ENCODE results near the gene HOXA6. TPM values are rescaled to one million over a fixed set of nuclear protein-coding genes. Genes with fewer than 3 reads are reported as not detected.
A peak's percentile ranks its signal among the peaks of the same experiment; 100 is the strongest.

The HOXA6 gene
- total RNA-seq, 4 donors from 2014 or later = 0.26 to 1.3 TPM; not detected in 2

- H3K27ac ChIP-seq = peak overlapping the region in 2 of 4 donors; percentile 44 to 47
- no peaks in the 10 kb centered on the region for H3K9me3 ChIP-seq
- no peaks in the 10 kb centered on the region for H3K36me3 ChIP-seq
- H3K4me3 ChIP-seq = peak overlapping the region; percentile 43 to 71 (median 56)
- DNase-seq = peak; percentile 62
- 10 to 13% methylated on average over 2 to 14 of the region's 54 CpGs for WGBS, 2 donors
- intact Hi-C loops (cut with DNase I) = loop anchor here (10.0 kb wide), 1 partner anchor 1306 kb away; no protein-coding TSS in a partner anchor
- H3K27me3 ChIP-seq = peaks cover 23 to 99% (median 65%) of the 10 kb centered on the region in 4 donors
- H3K4me1 ChIP-seq = peaks cover 30 to 71% (median 42%) of the 10 kb centered on the region in 3 donors
- TF ChIP-seq CTCF (IDR thresholded peaks at IDR 0.05) (peak; percentile 99 to 100 (median 99)), POLR2A (IDR thresholded peaks at IDR 0.05) (no peak)
Observed at GRCh38 chr7:27160546-27161213, 13.1 kb upstream of the HOXA6 start.

GRCh38 chr7:27160145-27160545 is 12.6 kb upstream of the HOXA6 start:
- WGBS, 2 donors = 45 to 53% methylated on average over 17 to 20 of the region's 23 CpGs
- no peaks in the 10 kb centered on the region for H3K36me3 ChIP-seq
- H3K27ac ChIP-seq = peak overlapping the region in 1 of 4 donors; percentile 44
- H3K27me3 ChIP-seq = peaks cover 17 to 99% (median 65%) of the 10 kb centered on the region in 4 donors
- peak overlapping the region; percentile 43 to 71 (median 56) for H3K4me3 ChIP-seq
- peaks cover 35 to 71% (median 38%) of the 10 kb centered on the region in 3 donors for H3K4me1 ChIP-seq
- intact Hi-C loops (cut with DNase I) = loop anchor here (10.0 kb wide), 1 partner anchor 1305 kb away; no protein-coding TSS in a partner anchor
- TF ChIP-seq POLR2A (IDR thresholded peaks at IDR 0.05) (no peak), CTCF (IDR thresholded peaks at IDR 0.05) (no peak)
- no peaks in the 10 kb centered on the region for H3K9me3 ChIP-seq
- DNase-seq = no peak

DNA sequence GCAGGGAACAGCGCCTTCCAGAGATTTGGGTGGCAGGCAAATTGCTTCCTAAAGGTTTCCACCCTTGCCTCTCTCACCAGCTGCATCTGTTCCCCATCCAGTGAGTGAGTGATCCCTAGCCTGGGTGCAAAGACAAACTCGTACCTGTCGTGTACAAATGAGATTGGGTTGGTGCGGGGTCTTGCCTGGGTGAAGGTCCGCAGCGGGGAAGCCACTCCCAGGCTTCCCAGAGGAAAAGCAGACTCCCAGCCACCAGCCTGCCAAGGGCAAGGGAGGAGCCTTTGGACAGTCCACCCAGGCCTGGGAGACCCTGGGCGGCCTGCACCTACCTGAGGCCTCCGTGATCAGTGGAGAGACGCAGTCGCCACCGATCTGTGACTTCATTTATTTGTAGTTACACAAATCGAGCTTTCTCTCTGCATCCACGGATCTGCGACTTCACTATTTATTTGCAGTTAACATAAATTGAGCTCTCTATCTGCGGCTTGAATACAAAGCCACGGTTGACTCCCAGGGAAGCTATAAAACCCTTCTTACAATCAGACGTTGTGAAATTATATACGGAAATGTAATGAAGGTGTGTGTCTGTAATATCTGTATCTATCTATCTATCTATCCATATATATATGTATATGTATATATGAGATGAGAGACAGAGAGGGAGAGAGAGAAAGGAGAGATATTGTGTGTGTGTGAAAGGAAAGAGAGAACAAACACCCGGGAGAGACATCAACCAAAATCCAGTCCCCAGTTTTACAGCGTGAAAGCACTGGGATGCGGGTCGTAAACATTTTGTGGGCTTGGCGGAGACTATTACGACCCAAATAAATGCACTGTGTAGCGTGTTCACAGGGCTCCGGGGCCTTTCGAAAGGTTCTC is 11.9 kb upstream of the HOXA6 start:
- H3K27me3 ChIP-seq = peaks cover 11 to 99% (median 62%) of the 10 kb centered on the region in 4 donors
- H3K9me3 ChIP-seq = no peaks in the 10 kb centered on the region
- no peak overlapping the region for H3K27ac ChIP-seq
- no peak for DNase-seq
- intact Hi-C loops (cut with DNase I) = loop anchor here (10.0 kb wide), 1 partner anchor 1305 kb away; no protein-coding TSS in a partner anchor
- H3K36me3 ChIP-seq = no peaks in the 10 kb centered on the region
- WGBS, 2 donors = 61 to 72% methylated on average over 24 to 27 of the region's 27 CpGs
- H3K4me1 ChIP-seq = peaks cover 32 to 71% (median 37%) of the 10 kb centered on the region in 3 donors
- peak overlapping the region in 1 of 4 donors; percentile 61 for H3K4me3 ChIP-seq
- no peak for TF ChIP-seq CTCF (IDR thresholded peaks at IDR 0.05)
- no peak for TF ChIP-seq POLR2A (IDR thresholded peaks at IDR 0.05)

DNA sequence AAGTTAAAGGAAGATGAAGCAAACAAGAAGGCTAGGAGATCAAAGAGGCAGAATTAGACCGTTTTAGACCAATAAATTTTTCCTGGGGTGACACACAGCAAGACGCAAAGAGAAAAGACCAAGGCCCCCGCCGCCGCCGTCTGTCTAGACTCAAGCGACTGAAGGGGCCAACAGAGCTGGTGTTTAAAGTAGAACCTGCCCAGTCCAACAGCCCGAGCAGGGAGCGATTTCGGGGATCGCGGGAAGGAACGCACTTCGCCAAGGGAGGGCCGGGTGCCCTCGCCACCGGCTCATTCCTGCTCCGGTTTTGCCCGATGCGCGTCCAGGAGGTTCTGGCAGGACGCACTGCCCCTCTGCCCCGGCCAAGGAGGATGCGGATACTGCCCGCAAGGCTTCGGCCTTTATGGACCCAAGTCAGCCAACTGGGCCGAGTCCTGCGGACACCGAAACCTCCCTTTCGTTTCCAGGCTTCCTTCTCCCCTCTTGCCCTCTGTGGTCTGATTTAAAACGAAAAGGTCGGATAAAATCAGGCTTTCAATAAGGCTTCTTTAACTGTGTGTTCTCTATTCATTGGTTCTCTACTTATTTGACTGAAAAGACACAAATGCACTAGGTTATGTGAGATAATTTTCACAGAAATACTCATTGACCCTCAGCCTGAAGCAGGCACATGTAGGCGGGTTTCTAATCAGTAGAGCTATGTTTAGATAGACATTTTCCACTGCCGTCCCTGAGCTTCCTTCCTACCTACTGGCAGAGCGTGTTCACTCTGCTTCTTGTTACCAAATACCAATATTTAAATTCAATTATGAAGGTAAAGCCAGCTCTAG is 11.1 kb upstream of the HOXA6 start:
- Histone ChIP-seq H3K4me1 (peaks cover 28 to 69% (median 33%) of the 10 kb centered on the region in 3 donors), H3K27ac (no peak overlapping the region), H3K4me3 (no peak overlapping the region), H3K9me3 (no peaks in the 10 kb centered on the region), H3K27me3 (peaks cover 9 to 99% (median 61%) of the 10 kb centered on the region in 4 donors), H3K36me3 (no peaks in the 10 kb centered on the region)
- TF ChIP-seq POLR2A (IDR thresholded peaks at IDR 0.05) (no peak), CTCF (IDR thresholded peaks at IDR 0.05) (no peak)
- WGBS, 2 donors = 37 to 56% methylated on average over 24 to 27 of the region's 35 CpGs
- DNase-seq = no peak
- intact Hi-C loops (cut with DNase I) = no loop called here

All from esophagus squamous epithelium (tissue), 5 donors.